Activated CD8-positive, alpha-beta T cell treated with anti-CD3 and anti-CD28 coated beads for 36 hours (primary cell): ENCODE measurements around the gene GPR137. TPM values are rescaled to one million over a fixed set of nuclear protein-coding genes. Genes with fewer than 3 reads are reported as not detected.

ENCODE experiments used
- ATAC-seq: fragments of 200-7000 bp; cut with Tn5 transposase; one replicate; pipeline ENCODE4 v1.10.0; 2021; ENCODE audit warnings: mild to moderate bottlenecking, moderate library complexity
- CTCF ChIA-PET: fragments of 350-600 bp; sonication (Branson Sonifier 250); formaldehyde crosslinking; loops from one replicate; lab custom pipeline; 2021; ENCODE audit warnings: antibody characterized with exemption; lab: Charles Lee
- POLR2A ChIA-PET: fragments of 350-600 bp; sonication (Branson Sonifier 250); formaldehyde crosslinking; loops from one replicate; lab custom pipeline; 2021; ENCODE audit warnings: antibody characterized with exemption; lab: Charles Lee
- DNase-seq: peaks from one replicate; pipeline ENCODE4 v3.0.0-alpha.2; 2020
- H3K27ac Mint-ChIP-seq: one replicate; pipeline ENCODE4 v1.8.0; 2021; ENCODE audit warnings: mild to moderate bottlenecking, mixed read lengths
- H3K27me3 Mint-ChIP-seq: one replicate; pipeline ENCODE4 v1.8.0; 2021; ENCODE audit warnings: mixed read lengths
- H3K36me3 Mint-ChIP-seq: one replicate; pipeline ENCODE4 v1.8.0; 2021; ENCODE audit warnings: low read depth, mixed read lengths
- H3K4me1 Mint-ChIP-seq: one replicate; pipeline ENCODE4 v1.8.0; 2021; ENCODE audit warnings: low read depth, mixed read lengths
- H3K4me3 Mint-ChIP-seq: one replicate; pipeline ENCODE4 v1.8.0; 2021; ENCODE audit warnings: mild to moderate bottlenecking, moderate library complexity, mixed read lengths
- H3K9me3 Mint-ChIP-seq: one replicate; pipeline ENCODE4 v1.8.0; 2021; ENCODE audit warnings: mixed read lengths
- CTCF ChIP-seq: fragments of 200-600 bp; IDR thresholded peaks from one replicate; pipeline ENCODE4 v1.8.0; 2022; ENCODE audit warnings: antibody characterized with exemption, mild to moderate bottlenecking
- intact Hi-C: fragments of 100-400 bp; cut with micrococcal nuclease; formaldehyde crosslinking; loops from one replicate; pipeline ENCODE4 v1.10.0; 2022
- total RNA-seq, 2 experiments: library from RNA; stranded (reverse); gene quantifications; one replicate each; pipeline ENCODE4 v1.2.3, GENCODE V29; 2021

The GPR137 gene
- total RNA-seq, 2 experiments from 2014 or later: 23.7 to 28.5 TPM

DNA sequence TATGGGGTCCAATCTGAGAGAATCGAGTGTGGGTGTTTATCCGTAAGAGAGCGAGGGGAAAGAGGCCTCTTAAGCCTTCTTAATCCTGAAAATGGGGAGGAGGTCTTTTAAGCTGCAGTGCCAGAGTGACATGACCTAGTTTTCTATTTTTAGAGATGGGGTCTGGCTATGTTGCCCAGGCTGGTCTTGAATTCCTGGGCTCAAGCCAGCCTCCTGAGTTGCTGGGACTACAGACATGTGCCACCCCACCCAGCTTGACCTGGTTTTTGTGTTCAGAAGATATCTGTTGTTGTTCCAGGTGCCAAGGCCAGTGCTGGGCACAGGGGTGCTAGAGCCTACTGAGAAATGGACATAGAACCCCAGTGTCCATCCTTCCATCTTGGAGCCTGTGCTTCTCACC, 2.6 kb upstream of the GPR137 start:
- H3K27ac Mint-ChIP-seq: no peak overlapping the region
- peaks cover 6% of the 10 kb centered on the region for H3K36me3 Mint-ChIP-seq
- ChIA-PET CTCF (interaction anchor here (1.0 to 8.1 kb wide), 5 partner anchors 11 to 35 kb away, joined by 3 to 77 read pairs (median 3); partner anchors contain the start of genes CATSPERZ, ESRRA, PRDX5 and TRMT112), POLR2A (interaction anchor here (0.9 to 4.7 kb wide), 6 partner anchors 8 to 76 kb away, joined by 3 to 47 read pairs (median 4); partner anchors contain the start of genes CATSPERZ and FERMT3)
- peaks cover 15% of the 10 kb centered on the region for H3K4me1 Mint-ChIP-seq
- DNase-seq: no peak
- H3K4me3 Mint-ChIP-seq: peak overlapping the region; percentile 27
- no peaks in the 10 kb centered on the region for H3K27me3 Mint-ChIP-seq
- TF ChIP-seq CTCF: no peak
- intact Hi-C loops: no loop called here
- H3K9me3 Mint-ChIP-seq: no peaks in the 10 kb centered on the region
- no peak for ATAC-seq

GRCh38 chr11:64284048-64284961, 1.3 kb upstream of the GPR137 start, which contains the start of gene BAD:
Gene BAD (minus strand): TSS chr11:64284665. CDS start chr11:64284368, 297 bp downstream.
- H3K27ac Mint-ChIP-seq: peak within 1 kb of the TSS; percentile 88
- POLR2A ChIA-PET: interaction anchor here (0.9 to 4.7 kb wide), 15 partner anchors 8 to 98 kb away, joined by 3 to 47 read pairs (median 4); partner anchors contain the start of genes CATSPERZ, ESRRA, NUDT22 and PRDX5
- no peak for TF ChIP-seq CTCF
- H3K4me3 Mint-ChIP-seq: peak within 1 kb of the TSS; percentile 80
- peaks cover 15% of the 10 kb centered on the region for H3K4me1 Mint-ChIP-seq
- no peaks in the 10 kb centered on the region for H3K9me3 Mint-ChIP-seq
- peaks cover 6% of the 10 kb centered on the region for H3K36me3 Mint-ChIP-seq
- ATAC-seq (peak; percentile 87), DNase-seq (peak; percentile 95)
- CTCF ChIA-PET: interaction anchor here (0.7 to 8.1 kb wide), 9 partner anchors 12 to 80 kb away, joined by 3 to 77 read pairs (median 4); partner anchors contain the start of genes CATSPERZ, ESRRA, PRDX5 and TRMT112
- intact Hi-C loops: no loop called here
- no peaks in the 10 kb centered on the region for H3K27me3 Mint-ChIP-seq

- ChIA-PET CTCF (interaction anchor here (1.7 to 8.1 kb wide), 2 partner anchors 14 to 17 kb away, joined by 5 to 77 read pairs; partner anchors contain the start of genes CATSPERZ and ESRRA), POLR2A (interaction anchor here (1.7 to 4.7 kb wide), 3 partner anchors 9 to 19 kb away, joined by 6 to 47 read pairs (median 6); partner anchors contain the start of gene ESRRA)
- intact Hi-C loops: no loop called here
- Mint-ChIP-seq H3K27ac (peak overlapping the region; percentile 55), H3K4me3 (peak overlapping the region; percentile 80), H3K9me3 (no peaks in the 10 kb centered on the region), H3K4me1 (peaks cover 18% of the 10 kb centered on the region), H3K36me3 (peaks cover 6% of the 10 kb centered on the region), H3K27me3 (peaks cover 9% of the 10 kb centered on the region)
- TF ChIP-seq CTCF: peak; percentile 17
- no peak for ATAC-seq
- DNase-seq: peak; percentile 49
Observed at GRCh38 chr11:64285885-64286800, 495 bp downstream of the GPR137 start.

DNA sequence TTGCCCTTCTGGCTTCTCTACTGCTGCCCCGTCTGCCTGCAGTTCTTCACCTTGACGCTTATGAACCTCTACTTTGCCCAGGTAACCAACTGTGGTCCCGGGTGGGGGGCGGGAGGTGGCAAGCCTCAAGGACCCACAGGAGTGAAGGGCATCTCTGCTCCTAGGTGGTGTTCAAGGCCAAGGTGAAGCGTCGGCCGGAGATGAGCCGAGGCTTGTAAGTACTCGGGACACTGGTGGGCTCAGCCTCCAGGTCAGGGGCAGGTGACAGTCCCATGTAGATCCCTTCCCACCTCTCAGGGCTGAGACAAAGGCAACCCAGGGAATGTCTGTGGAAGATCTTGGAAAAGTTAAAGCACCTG, 1.1 kb downstream of the GPR137 start:
- Mint-ChIP-seq H3K9me3 (no peaks in the 10 kb centered on the region), H3K36me3 (peaks cover 4% of the 10 kb centered on the region), H3K27me3 (peaks cover 9% of the 10 kb centered on the region), H3K27ac (peak overlapping the region; percentile 55), H3K4me1 (peaks cover 18% of the 10 kb centered on the region), H3K4me3 (peak overlapping the region; percentile 80)
- intact Hi-C loops: no loop called here
- DNase-seq (no peak), ATAC-seq (no peak)
- TF ChIP-seq CTCF: no peak
- POLR2A ChIA-PET: interaction anchor here (1.4 to 1.7 kb wide), 2 partner anchors 16 to 18 kb away, joined by 6 read pairs; partner anchors contain the start of gene ESRRA
- CTCF ChIA-PET: interaction anchor here (8.1 kb wide), 1 partner anchor 16 kb away, joined by 77 read pairs; the partner anchor contains the start of genes CATSPERZ and ESRRA
